Body of pancreas (tissue), 4 donors: ENCODE measurements around the gene PRR18. TPM values are rescaled to one million over a fixed set of nuclear protein-coding genes. Genes with fewer than 3 reads are reported as not detected.

Source experiments
- ATAC-seq: fragments of 150-250 bp; one replicate; pipeline ENCODE4 v1.9.1; 2016
- DNase-seq, 4 donors: peaks; one replicate each; pipeline ENCODE4 v3.0.0-alpha.2; 2019
- H3K27ac ChIP-seq, 4 donors: fragments of 200-600 bp; sonication (generic); 1 replicate in 3 of 4; 2 replicates in 1 of 4; pipeline versions ENCODE4 v1.5.1 to v1.6.1; 2016 to 2019; ENCODE audit warnings: mild to moderate bottlenecking in 1 of 4, mixed read lengths in 1 of 4, moderate library complexity in 1 of 4
- H3K27me3 ChIP-seq, 2 donors: fragments of 200-600 bp; sonication (generic); one replicate each; pipeline ENCODE4 v1.6.0; 2016; ENCODE audit warnings: mild to moderate bottlenecking in 1 of 2
- H3K36me3 ChIP-seq, 2 donors: fragments of 200-600 bp; sonication (generic); replicated peaks in 1 of 2; 2 replicates each; pipeline ENCODE4 v1.5.1; 2016; ENCODE audit warnings: low read depth in 2 of 2; ENCODE audit not compliant: insufficient read depth in 1 of 2
- H3K4me1 ChIP-seq: fragments of 200-600 bp; sonication (generic); one replicate; pipeline ENCODE4 v1.6.0; 2016
- H3K4me3 ChIP-seq, 2 donors: fragments of 200-600 bp; sonication (generic); 1 replicate in 1 of 2; 2 replicates in 1 of 2; pipeline ENCODE4 v1.5.1; 2016 to 2019
- H3K9me3 ChIP-seq, 3 donors: fragments of 200-600 bp; sonication (generic); 1 replicate in 2 of 3; 2 replicates in 1 of 3; pipeline ENCODE4 v1.5.1; 2016
- POLR2A ChIP-seq, 3 donors: fragments of 450-650 bp; IDR thresholded peaks; one replicate each; pipeline ENCODE4 v1.6.1; 2016; ENCODE audit warnings: antibody characterized with exemption in 3 of 3, mild to moderate bottlenecking in 2 of 3
- WGBS, 2 donors: methylation state at CpG; one replicate each; pipeline ENCODE4 v1.1.5; 2017; 5-methylcytosine and 5-hydroxymethylcytosine counted together
- intact Hi-C: fragments of 100-400 bp; cut with DNase I; formaldehyde crosslinking; loops from one replicate; pipeline ENCODE4 v1.15.1; 2023
- total RNA-seq, 2 donors: library from RNA; depleted of rRNA; stranded (reverse); fragments of >200 nt; gene quantifications; one replicate each; pipeline ENCODE4 v1.1.0, GENCODE V29; 2016
- TF ChIP-seq, protein P1 (sequence below), 7 experiments: fragments of 450-650 bp in 4 of 7; fragments of 200-600 bp in 3 of 7; sonication (generic) in 3 of 7; IDR thresholded peaks; one replicate each; pipeline ENCODE4 v1.5.1; 2016 to 2019; ENCODE audit warnings: antibody characterized with exemption in 7 of 7

PRR18 gene
- total RNA-seq, 2 donors from 2014 or later = not detected

- DNase-seq (peak in 3 of 4 donors; percentile 33 to 48 (median 39)), ATAC-seq (peak; percentile 6)
- Histone ChIP-seq H3K4me3 (no peak overlapping the region), H3K36me3 (peaks cover 0 to 14% of the 10 kb centered on the region in 2 donors), H3K27ac (no peak overlapping the region), H3K9me3 (no peaks in the 10 kb centered on the region), H3K4me1 (peaks cover 5% of the 10 kb centered on the region), H3K27me3 (no peaks in the 10 kb centered on the region)
- intact Hi-C loops = no loop called here
- WGBS, 2 donors = 36 to 54% methylated on average over 10 to 11 of the region's 11 CpGs
- no peak for TF ChIP-seq POLR2A (IDR thresholded peaks at IDR 0.05)
- TF ChIP-seq, protein P1, sequence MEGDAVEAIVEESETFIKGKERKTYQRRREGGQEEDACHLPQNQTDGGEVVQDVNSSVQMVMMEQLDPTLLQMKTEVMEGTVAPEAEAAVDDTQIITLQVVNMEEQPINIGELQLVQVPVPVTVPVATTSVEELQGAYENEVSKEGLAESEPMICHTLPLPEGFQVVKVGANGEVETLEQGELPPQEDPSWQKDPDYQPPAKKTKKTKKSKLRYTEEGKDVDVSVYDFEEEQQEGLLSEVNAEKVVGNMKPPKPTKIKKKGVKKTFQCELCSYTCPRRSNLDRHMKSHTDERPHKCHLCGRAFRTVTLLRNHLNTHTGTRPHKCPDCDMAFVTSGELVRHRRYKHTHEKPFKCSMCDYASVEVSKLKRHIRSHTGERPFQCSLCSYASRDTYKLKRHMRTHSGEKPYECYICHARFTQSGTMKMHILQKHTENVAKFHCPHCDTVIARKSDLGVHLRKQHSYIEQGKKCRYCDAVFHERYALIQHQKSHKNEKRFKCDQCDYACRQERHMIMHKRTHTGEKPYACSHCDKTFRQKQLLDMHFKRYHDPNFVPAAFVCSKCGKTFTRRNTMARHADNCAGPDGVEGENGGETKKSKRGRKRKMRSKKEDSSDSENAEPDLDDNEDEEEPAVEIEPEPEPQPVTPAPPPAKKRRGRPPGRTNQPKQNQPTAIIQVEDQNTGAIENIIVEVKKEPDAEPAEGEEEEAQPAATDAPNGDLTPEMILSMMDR (IDR thresholded peaks at IDR 0.05) = peak in 1 of 7 experiments; percentile 4
These were observed 22.4 kb upstream of the PRR18 start for GRCh38 chr6:166330612-166331011.

GRCh38 chr6:166325383-166326042 lies 17.3 kb upstream of the PRR18 start:
- Histone ChIP-seq H3K4me3 (no peak overlapping the region), H3K9me3 (no peaks in the 10 kb centered on the region), H3K27ac (no peak overlapping the region), H3K27me3 (no peaks in the 10 kb centered on the region), H3K4me1 (peaks cover under 1% of the 10 kb centered on the region), H3K36me3 (peaks cover 0 to 25% of the 10 kb centered on the region in 2 donors)
- no peak for DNase-seq
- 79 to 84% methylated on average over 6 of the region's 6 CpGs for WGBS, 2 donors
- no peak for ATAC-seq
- intact Hi-C loops = no loop called here
- TF ChIP-seq, protein P1 (IDR thresholded peaks at IDR 0.05) = no peak
- no peak for TF ChIP-seq POLR2A (IDR thresholded peaks at IDR 0.05)

DNA sequence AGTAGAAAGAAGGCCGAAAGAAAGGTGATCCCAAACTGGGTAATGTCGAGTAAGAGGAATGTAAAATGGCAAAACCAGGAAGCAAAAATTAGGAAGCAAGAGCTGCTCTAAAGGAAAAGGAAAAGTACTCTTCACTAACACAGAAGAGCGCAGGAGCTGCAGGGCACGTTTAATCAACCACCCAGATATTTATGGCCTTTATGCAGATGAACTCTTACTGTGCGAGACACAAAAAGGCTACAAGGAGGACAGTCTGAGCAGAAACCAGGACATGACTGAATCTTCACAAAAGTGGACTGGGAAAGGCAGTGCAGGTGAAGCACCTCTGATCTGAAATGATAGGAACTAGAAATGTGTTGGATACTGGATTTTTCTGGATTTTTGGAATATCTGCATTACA lies 15.2 kb upstream of the PRR18 start:
- Histone ChIP-seq H3K9me3 (no peaks in the 10 kb centered on the region), H3K36me3 (peaks cover 0 to 23% of the 10 kb centered on the region in 2 donors), H3K27ac (no peak overlapping the region), H3K4me3 (no peak overlapping the region), H3K4me1 (no peaks in the 10 kb centered on the region), H3K27me3 (no peaks in the 10 kb centered on the region)
- TF ChIP-seq POLR2A (IDR thresholded peaks at IDR 0.05) = no peak
- TF ChIP-seq, protein P1 (IDR thresholded peaks at IDR 0.05) = no peak
- intact Hi-C loops = no loop called here
- ATAC-seq (no peak), DNase-seq (no peak)
- 83 to 86% methylated on average over 5 of the region's 5 CpGs for WGBS, 2 donors

GRCh38 chr6:166318649-166319600 lies 10.7 kb upstream of the PRR18 start:
- Histone ChIP-seq H3K27me3 (no peaks in the 10 kb centered on the region), H3K4me1 (no peaks in the 10 kb centered on the region), H3K36me3 (peaks cover 0 to 10% of the 10 kb centered on the region in 2 donors), H3K9me3 (no peaks in the 10 kb centered on the region), H3K27ac (no peak overlapping the region), H3K4me3 (no peak overlapping the region)
- no peak for ATAC-seq
- TF ChIP-seq, protein P1 (IDR thresholded peaks at IDR 0.05) = no peak
- TF ChIP-seq POLR2A (IDR thresholded peaks at IDR 0.05) = no peak
- intact Hi-C loops = no loop called here
- DNase-seq = no peak
- 88 to 92% methylated on average over 18 of the region's 18 CpGs for WGBS, 2 donors
